Measurements from ENCODE around the gene CACNB2.
"Not testable (repeated sequence)": the region's sequence is repeated elsewhere in the genome, so short reads cannot be mapped to it uniquely, and the experiment has no call there.

Gene CACNB2

DNA sequence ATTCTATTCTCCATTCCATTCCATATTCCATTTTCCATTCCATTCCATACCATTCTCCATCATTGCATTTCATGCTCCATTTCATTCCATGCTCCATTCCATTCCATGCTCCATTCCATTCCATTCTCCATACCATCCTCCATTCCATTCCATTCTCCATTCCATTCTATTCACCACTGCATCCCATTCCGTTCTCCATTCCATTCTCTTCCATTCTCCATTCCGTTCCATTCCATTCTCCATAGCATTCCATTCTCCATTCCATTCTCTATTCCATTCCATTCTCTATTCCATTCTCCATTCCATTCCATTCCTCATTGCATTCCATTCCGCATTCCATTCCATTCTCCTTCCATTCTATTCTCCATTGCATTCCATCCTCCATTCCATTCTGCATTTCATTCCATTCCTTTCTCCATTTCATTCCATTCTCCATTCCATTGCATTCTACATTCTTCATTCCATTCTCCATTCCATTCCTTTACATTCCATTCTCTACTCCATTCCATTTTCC is 427.2 kb downstream of the CACNB2 start:
- Histone ChIP-seq H3K27me3 (ENCODE audit: control insufficient read depth, insufficient read depth, low read length) (no peaks in the 10 kb centered on the region), H3K9me3 (ENCODE audit: control insufficient read depth, low read depth, low read length) (peaks cover 42% of the 10 kb centered on the region), H3K27ac (ENCODE audit: low read length) (no peak overlapping the region), H3K4me3 (ENCODE audit: low read length) (no peak overlapping the region), H3K4me1 (ENCODE audit: control insufficient read depth, low read depth, low read length) (no peaks in the 10 kb centered on the region), H3K9ac (ENCODE audit: low read length) (no peak overlapping the region), H3K36me3 (ENCODE audit: control insufficient read depth, low read depth, low read length) (no peaks in the 10 kb centered on the region)

DNA sequence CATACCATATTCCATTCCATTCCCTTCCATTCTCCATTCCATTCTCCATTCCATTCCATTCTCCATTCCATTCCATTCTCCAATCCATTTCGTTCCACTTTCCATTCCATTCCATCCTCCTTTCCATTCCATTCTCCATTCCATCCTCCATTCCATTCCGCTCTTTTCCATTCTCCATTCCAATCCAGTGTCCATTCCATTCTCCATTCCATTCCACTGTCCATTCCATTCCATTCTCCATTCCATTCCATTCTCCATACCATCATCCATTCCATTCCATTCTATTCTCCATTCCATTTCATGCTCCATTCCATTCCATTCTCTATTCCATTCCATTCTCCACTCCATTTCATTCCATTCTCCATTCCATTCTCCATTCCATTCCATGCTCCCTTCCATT is 430.2 kb downstream of the CACNB2 start:
- not testable (repeated sequence) for H3K36me3 ChIP-seq (ENCODE audit: control insufficient read depth, low read depth, low read length); H3K4me3 ChIP-seq (ENCODE audit: low read length); H3K4me1 ChIP-seq (ENCODE audit: control insufficient read depth, low read depth, low read length); H3K27ac ChIP-seq (ENCODE audit: low read length); H3K27me3 ChIP-seq (ENCODE audit: control insufficient read depth, insufficient read depth, low read length); H3K9ac ChIP-seq (ENCODE audit: low read length)
- H3K9me3 ChIP-seq (ENCODE audit: control insufficient read depth, low read depth, low read length), result peaks cover 39% of the 10 kb centered on the region

DNA sequence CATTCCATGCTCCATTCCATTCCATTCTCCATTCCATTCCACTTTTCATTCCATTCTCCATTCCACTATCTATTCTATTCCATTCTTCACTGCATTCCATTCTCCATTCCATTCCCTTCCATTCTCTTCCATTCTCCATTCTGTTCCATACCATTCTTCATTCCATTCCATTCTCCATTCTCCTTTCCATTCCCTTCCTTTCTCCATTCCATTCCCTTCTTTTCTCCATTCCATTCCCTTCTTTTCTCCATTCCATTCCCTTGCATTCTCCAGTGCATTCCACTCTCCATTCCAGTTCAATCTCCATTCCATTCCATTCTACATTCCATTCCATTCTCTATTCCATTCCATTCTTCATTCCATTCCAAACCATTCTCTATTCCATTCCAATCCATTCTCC is 430.9 kb downstream of the CACNB2 start:
- no peaks in the 10 kb centered on the region for H3K36me3 ChIP-seq (ENCODE audit: control insufficient read depth, low read depth, low read length)
- H3K9ac ChIP-seq (ENCODE audit: low read length), result no peak overlapping the region
- no peak overlapping the region for H3K27ac ChIP-seq (ENCODE audit: low read length)
- no peaks in the 10 kb centered on the region for H3K4me1 ChIP-seq (ENCODE audit: control insufficient read depth, low read depth, low read length)
- H3K9me3 ChIP-seq (ENCODE audit: control insufficient read depth, low read depth, low read length), result peaks cover 39% of the 10 kb centered on the region
- no peak overlapping the region for H3K4me3 ChIP-seq (ENCODE audit: low read length)
- H3K27me3 ChIP-seq (ENCODE audit: control insufficient read depth, insufficient read depth, low read length), result no peaks in the 10 kb centered on the region

DNA sequence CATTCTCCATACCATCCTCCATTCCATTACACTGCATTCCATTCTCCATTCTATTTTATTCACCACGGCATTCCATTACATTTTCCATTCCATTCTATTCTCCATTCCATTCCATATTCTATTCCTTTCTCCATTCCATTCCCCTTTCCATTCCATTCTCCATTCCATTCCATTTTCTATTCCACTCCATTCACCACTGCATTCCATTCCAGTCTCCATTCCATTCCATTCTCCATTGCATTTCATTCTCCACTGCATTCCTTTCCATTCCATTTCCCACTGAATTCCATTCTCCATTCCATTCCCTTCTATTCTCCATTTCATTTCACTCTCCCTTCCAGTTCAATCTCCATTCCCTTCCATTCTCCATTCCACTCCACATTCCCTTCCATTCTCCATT is 431.6 kb downstream of the CACNB2 start:
- no peaks in the 10 kb centered on the region for H3K4me1 ChIP-seq (ENCODE audit: control insufficient read depth, low read depth, low read length)
- no peak overlapping the region for H3K27ac ChIP-seq (ENCODE audit: low read length)
- H3K9me3 ChIP-seq (ENCODE audit: control insufficient read depth, low read depth, low read length), result peaks cover 35% of the 10 kb centered on the region
- no peak overlapping the region for H3K4me3 ChIP-seq (ENCODE audit: low read length)
- no peaks in the 10 kb centered on the region for H3K27me3 ChIP-seq (ENCODE audit: control insufficient read depth, insufficient read depth, low read length)
- H3K9ac ChIP-seq (ENCODE audit: low read length), result no peak overlapping the region
- no peaks in the 10 kb centered on the region for H3K36me3 ChIP-seq (ENCODE audit: control insufficient read depth, low read depth, low read length)

DNA sequence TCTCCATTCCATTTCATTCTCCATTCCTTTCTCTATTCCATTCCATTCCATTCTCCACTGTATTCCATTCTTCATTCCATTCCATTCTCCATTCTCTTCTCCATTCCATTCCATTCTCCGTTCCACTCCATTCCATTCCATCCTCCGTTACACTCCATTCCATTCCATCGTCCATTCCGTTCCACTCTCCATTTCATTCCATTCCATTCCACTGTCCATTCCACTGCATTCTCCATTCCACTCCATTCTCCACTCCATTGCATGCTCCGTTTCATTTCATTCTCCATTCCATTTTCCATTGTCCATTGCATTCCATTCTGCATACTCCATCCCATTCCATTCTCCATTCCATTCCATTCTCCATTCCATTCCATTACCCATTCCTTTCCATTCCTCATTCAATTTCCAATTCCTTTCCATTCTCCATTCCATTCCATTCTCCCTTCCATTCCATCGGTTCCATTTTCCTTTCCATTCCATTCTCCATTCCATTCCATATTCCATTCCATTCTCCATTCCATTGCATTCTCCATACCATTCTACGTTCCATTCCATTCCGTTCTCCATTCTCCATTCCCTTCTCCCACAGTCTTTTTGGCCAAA is 432.8 kb downstream of the CACNB2 start:
- peaks cover 36% of the 10 kb centered on the region for H3K9me3 ChIP-seq (ENCODE audit: control insufficient read depth, low read depth, low read length)
- H3K4me3 ChIP-seq (ENCODE audit: low read length), result no peak overlapping the region
- H3K9ac ChIP-seq (ENCODE audit: low read length), result no peak overlapping the region
- H3K36me3 ChIP-seq (ENCODE audit: control insufficient read depth, low read depth, low read length), result no peaks in the 10 kb centered on the region
- no peaks in the 10 kb centered on the region for H3K27me3 ChIP-seq (ENCODE audit: control insufficient read depth, insufficient read depth, low read length)
- no peak overlapping the region for H3K27ac ChIP-seq (ENCODE audit: low read length)
- no peaks in the 10 kb centered on the region for H3K4me1 ChIP-seq (ENCODE audit: control insufficient read depth, low read depth, low read length)

DNA sequence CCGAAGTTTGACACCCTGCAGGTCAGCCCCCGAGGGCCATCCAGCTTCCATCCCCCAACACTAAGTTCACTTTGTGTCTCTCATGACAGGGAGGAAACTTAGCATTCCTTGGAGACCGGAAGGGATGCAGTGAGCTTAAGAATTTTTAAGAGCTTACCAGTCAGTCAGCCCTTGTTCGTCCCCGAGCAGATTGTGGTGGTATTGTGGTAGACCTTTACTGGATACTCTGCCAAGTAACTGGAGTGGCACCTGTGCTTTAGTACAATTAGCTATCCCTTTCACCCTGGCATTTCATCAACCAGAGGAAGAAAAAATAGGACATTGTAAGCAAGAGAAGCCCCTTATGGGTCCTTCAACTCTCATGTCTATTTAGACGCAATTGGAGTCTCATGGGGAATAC is 436.4 kb downstream of the CACNB2 start:
- H3K4me3 ChIP-seq (ENCODE audit: low read length), result no peak overlapping the region
- peaks cover 25% of the 10 kb centered on the region for H3K9me3 ChIP-seq (ENCODE audit: control insufficient read depth, low read depth, low read length)
- no peaks in the 10 kb centered on the region for H3K4me1 ChIP-seq (ENCODE audit: control insufficient read depth, low read depth, low read length)
- H3K36me3 ChIP-seq (ENCODE audit: control insufficient read depth, low read depth, low read length), result peaks cover 6% of the 10 kb centered on the region
- no peak overlapping the region for H3K27ac ChIP-seq (ENCODE audit: low read length)
- H3K9ac ChIP-seq (ENCODE audit: low read length), result no peak overlapping the region
- H3K27me3 ChIP-seq (ENCODE audit: control insufficient read depth, insufficient read depth, low read length), result no peaks in the 10 kb centered on the region

DNA sequence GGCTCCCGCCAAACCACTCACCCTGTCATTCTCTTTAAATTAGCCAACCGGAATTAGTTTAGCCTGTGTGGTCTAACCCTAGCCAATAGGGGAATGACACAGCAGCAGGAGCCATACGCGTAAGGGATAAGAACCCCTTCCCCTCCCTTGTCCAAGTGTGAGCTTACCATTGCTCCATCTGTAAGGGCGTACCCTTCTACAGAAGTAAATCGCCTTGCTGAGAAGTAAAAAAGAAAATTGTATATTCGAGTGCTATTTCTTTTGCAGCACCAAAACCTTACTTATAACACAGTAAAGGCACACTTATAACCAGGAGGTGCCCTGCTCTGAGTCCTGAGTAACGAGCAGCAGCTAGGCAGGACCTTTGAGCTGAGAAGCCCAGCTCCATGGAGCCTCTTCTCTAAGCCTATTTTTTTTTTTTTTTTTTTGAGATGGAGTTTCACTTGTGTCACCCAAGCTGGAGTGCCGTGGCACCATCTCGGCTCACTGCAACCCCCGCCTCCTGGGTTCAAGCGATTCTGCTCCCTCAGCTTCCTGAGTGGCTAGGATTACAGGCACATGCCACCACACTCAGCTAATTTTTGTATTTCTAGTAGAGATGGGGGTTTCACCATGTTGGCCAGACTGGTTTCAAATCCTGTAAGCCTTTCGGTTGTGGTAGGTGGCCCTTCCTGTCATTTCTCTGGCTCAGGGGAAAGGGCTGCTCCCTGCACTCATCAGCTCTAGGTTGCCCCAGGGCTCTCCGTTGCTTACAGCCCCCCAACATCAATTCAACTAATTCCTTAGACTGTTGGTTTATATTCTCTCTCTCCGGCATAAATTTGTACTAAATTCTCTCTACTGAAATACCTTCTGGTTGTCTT is 437.8 kb downstream of the CACNB2 start:
- H3K27ac ChIP-seq (ENCODE audit: low read length), result no peak overlapping the region
- peaks cover 6% of the 10 kb centered on the region for H3K36me3 ChIP-seq (ENCODE audit: control insufficient read depth, low read depth, low read length)
- no peaks in the 10 kb centered on the region for H3K27me3 ChIP-seq (ENCODE audit: control insufficient read depth, insufficient read depth, low read length)
- H3K4me3 ChIP-seq (ENCODE audit: low read length), result no peak overlapping the region
- H3K9ac ChIP-seq (ENCODE audit: low read length), result no peak overlapping the region
- no peaks in the 10 kb centered on the region for H3K4me1 ChIP-seq (ENCODE audit: control insufficient read depth, low read depth, low read length)
- H3K9me3 ChIP-seq (ENCODE audit: control insufficient read depth, low read depth, low read length), result peaks cover 18% of the 10 kb centered on the region

DNA sequence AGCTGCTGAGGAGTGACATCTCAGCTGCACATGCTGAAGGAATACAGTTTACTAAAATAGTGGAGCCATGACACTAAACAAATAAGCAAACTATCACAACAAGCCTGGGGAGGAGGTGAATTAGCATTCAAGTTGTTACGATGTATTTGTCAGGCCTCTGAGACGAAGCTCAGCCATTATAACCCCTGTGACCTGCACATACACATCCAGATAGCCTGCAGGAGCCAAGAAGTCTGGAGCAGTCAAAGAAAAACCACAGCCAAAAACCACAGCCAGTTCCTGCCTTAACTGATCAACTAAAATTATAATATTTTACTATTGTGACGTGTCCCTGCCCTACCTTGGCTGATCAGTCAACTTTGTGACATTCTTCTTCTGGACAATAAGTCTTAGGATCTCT is 442.6 kb downstream of the CACNB2 start:
- H3K36me3 ChIP-seq (ENCODE audit: control insufficient read depth, low read depth, low read length), result peaks cover 6% of the 10 kb centered on the region

DNA sequence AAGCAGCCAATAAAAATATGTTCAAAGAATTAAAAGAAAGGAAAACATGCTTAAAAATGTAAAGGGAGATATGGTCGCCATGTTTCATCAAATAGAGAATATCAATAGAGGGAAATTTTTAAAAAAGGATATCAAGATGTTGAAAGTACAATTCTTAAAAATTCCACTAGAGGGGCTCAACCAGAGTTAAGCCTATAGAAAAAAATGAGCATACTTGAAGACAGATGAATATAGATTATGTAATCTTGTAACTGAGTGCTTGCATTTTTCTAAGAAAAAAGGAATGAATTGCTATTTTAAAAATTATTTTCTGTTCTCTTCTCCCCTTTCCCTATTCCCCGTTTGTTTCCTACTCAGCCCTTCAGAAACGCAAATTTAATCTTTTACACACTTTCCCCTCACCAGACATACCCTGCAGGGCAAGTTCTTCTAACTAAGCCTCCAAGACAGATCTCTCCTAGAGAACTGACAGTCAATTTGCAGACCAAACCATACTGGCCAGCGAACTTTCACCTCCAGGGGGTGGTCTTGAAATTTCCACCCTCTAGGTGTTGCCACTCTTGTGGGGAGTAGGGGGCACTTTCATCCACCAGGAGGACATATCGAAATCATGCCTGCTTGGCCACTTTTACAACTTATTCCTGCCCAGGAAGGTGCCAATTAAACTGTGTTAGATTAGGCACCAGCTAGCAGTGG is 443.5 kb downstream of the CACNB2 start:
- Histone ChIP-seq H3K27ac (ENCODE audit: low read length) (no peak overlapping the region), H3K9me3 (ENCODE audit: control insufficient read depth, low read depth, low read length) (peaks cover 3% of the 10 kb centered on the region), H3K36me3 (ENCODE audit: control insufficient read depth, low read depth, low read length) (peaks cover 6% of the 10 kb centered on the region), H3K27me3 (ENCODE audit: control insufficient read depth, insufficient read depth, low read length) (no peaks in the 10 kb centered on the region), H3K4me1 (ENCODE audit: control insufficient read depth, low read depth, low read length) (no peaks in the 10 kb centered on the region), H3K9ac (ENCODE audit: low read length) (no peak overlapping the region), H3K4me3 (ENCODE audit: low read length) (no peak overlapping the region)

More for the DNA sequence above, 442.6 kb downstream of the CACNB2 start:
- Histone ChIP-seq H3K4me3 (ENCODE audit: low read length) (no peak overlapping the region), H3K27ac (ENCODE audit: low read length) (no peak overlapping the region), H3K4me1 (ENCODE audit: control insufficient read depth, low read depth, low read length) (no peaks in the 10 kb centered on the region), H3K9me3 (ENCODE audit: control insufficient read depth, low read depth, low read length) (peaks cover 12% of the 10 kb centered on the region), H3K9ac (ENCODE audit: low read length) (no peak overlapping the region), H3K27me3 (ENCODE audit: control insufficient read depth, insufficient read depth, low read length) (no peaks in the 10 kb centered on the region)

DNA sequence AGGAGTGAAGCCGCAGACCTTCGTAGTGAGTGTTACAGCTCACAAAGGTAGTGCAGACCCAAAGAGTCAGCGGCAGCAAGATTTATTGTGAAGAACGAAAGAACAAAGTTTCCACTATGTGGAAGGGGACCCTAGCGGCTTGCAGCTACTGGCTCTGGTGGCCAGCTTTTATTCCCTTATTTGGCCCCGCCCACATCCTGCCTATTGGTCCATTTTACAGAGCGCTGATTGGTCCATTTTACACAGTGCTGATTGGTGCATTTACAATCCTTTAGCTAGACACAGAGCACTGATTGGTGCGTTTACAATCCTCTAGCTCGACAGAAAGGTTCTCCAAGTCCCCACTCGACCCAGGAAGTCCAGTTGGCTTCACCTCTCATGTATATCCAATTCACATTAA is 446.4 kb downstream of the CACNB2 start:
- not testable (repeated sequence) for H3K36me3 ChIP-seq (ENCODE audit: control insufficient read depth, low read depth, low read length); H3K27ac ChIP-seq (ENCODE audit: low read length)

DNA sequence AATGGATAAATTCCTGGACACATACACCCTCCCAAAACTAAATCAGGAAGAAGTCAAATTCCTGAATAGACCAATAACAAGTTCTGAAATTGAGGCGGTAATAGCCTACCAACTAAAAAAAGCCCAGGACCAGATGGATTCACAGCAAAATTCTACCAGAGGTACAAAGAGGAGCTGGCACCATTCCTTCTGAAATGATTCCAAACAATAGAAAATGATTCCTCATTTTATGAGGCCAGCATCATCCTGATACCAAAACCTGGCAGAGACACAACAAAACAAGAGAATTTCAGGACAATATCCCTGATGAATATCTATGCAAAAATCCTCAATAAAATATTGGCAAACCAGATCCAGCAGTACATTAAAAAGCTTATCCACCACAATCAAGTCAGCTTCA is 450.9 kb downstream of the CACNB2 start:
- not testable (repeated sequence) for H3K4me3 ChIP-seq (ENCODE audit: low read length); H3K9ac ChIP-seq (ENCODE audit: low read length); H3K27ac ChIP-seq (ENCODE audit: low read length); H3K4me1 ChIP-seq (ENCODE audit: control insufficient read depth, low read depth, low read length); H3K9me3 ChIP-seq (ENCODE audit: control insufficient read depth, low read depth, low read length); H3K36me3 ChIP-seq (ENCODE audit: control insufficient read depth, low read depth, low read length); H3K27me3 ChIP-seq (ENCODE audit: control insufficient read depth, insufficient read depth, low read length)

More for the DNA sequence above, 446.4 kb downstream of the CACNB2 start:
- H3K4me1 ChIP-seq (ENCODE audit: control insufficient read depth, low read depth, low read length); H3K9ac ChIP-seq (ENCODE audit: low read length); H3K9me3 ChIP-seq (ENCODE audit: control insufficient read depth, low read depth, low read length); H3K27me3 ChIP-seq (ENCODE audit: control insufficient read depth, insufficient read depth, low read length); H3K4me3 ChIP-seq (ENCODE audit: low read length): not testable (repeated sequence)
